Measurements from ENCODE around the gene CPB1.

CPB1 gene

DNA sequence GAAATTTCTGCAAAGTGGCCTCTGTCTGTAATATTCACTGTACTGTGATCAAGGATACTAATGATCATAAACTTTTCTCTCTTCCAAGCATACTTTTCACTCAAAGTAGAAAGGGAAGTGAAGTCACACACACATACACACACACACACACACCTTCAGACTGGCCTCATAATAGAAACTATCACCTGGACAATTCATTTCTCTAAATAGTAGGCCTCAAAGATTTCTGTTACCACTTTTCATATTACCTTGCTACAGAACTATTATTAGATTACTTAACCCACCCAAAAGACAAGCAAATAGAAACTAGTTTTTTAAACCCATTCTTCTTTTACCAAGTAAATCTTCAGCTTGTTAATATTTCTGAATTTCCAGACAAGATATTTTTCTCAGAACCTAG, 12.2 kb downstream of the CPB1 start:
- no peak for DNase-seq

DNA sequence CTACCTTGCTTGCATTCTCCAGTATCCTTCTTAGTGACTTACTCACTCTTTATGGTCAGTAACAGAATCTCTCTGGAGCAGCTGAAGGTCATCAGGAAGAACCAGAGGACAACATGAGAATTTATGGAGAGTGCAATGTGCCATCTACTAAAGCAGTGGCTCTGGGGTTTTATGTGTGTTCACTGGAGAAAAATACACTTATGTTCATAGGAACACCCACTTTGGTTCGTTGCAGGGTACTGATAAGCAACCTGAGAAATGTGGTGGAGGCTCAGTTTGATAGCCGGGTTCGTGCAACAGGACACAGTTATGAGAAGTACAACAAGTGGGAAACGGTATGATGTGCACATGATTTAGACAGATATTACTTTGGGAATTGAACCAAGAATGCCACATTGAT, 12.8 kb downstream of the CPB1 start:
- DNase-seq, result no peak

DNA sequence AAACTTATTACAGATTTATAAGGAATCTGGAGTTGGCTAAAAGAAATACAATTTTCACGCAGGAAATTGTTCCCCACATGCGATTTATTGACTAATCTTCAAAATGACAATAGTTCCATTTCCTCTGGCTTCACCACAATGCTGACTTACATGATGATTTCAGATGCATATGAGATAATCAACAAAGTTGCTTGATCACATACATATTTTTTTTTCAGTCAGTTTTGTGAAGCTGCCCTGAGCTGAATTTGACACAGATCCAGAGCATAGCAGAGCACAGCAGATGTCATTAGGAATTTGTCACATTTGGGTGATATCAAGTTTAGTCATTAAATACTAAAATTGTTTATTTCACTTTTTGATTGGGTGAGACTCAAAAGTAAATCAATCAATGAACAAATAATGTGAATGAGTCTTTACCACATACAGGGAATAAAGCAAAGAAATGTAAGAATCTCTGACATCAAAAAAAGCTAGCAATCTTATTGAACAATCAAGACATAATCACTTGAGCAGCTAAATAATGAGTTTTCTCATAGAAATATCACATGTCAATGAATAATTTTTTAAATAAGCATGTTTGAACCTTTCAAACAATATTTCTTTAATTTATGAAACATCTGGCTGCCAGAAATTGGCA, 18.3 kb downstream of the CPB1 start:
- no peak for DNase-seq

DNA sequence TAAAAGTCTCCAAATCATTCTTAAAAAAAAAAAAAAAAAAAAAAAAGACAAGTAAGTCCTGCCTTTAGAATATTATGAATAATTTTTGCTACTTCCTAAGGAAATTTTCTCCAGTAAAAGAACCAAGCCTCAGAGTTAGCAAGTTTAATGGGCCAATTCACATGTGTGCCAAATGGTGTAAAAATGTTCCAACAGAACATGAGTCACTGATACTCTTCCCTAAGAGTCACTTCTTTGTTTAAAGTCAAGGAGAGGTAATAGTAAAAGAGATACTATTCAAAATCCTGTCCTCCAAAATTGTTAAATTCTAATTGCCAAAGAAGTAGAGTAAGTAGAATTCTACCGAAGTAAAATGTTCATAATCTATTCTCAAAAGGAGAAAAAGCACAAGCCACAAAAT, 19.7 kb downstream of the CPB1 start:
- DNase-seq, result no peak

DNA sequence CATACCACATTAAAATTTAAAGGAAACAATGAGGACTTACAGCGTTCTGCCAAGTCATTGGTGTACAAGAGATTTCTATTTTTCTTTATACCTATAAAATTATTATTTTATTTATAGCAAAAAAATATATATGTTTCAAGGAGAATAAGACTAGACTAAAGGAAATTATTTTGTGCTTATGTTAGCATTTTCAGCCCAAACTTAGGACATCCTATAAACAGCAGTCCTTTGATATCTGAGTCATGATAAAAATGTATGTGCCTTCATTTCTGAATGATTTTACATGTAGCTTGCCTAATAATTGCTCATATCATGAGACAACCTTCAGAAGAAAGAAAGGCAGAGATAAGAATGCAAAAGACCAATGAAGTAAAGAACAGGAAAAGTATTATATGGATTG, 20.8 kb downstream of the CPB1 start:
- no peak for DNase-seq

DNA sequence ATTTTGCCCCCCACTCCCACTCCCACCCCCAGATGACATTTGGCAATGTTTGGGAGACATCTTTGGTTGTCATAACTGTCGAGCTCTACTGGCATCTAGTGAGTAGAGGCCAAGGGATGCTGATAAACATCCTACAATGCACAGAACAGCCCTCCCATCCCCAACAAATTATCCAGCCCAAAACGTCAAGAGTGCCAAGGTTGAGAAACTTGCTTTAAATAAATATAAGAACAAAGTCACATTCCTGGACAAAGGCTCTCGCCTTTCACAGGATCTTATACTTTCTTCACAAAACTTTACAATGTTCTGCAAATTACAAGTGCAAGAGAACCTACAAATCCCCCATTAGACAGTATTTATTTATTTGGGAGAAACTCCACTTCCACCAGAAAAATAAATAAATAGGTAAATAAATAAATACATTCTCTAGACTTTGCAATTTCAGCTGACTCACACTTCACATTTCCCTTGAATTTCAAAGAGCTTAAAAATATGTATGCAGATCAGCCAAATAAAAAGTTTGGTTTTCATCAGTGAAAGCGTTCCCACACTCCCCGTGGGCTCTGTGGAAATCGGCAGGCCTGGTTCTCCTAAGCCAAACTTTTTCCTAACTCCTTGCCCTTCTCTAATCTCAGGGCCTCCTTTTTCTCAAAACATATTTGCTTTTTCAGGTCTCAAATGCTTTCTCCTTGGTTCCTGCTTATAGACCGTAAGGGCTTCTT, 24.8 kb downstream of the CPB1 start:
- no peak for DNase-seq

DNA sequence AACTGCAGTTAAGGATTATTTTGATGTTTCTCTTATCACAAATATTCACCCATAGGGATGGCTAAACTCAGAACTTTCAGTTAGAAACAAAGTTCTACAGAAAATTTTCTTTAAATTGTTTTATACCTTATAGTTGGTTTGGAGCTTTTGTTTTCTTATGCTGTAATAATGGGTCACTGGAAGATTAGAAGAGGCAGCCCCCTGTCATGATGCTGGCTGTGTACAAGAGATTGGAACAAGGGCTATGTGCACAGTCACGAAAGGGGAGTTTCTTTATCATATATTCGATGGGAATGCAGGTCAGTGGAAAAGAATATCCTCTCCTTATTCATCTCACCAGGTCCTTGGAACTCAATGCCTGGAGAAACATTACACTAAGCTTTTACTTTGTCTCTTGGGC, 25.5 kb downstream of the CPB1 start:
- no peak for DNase-seq

DNA sequence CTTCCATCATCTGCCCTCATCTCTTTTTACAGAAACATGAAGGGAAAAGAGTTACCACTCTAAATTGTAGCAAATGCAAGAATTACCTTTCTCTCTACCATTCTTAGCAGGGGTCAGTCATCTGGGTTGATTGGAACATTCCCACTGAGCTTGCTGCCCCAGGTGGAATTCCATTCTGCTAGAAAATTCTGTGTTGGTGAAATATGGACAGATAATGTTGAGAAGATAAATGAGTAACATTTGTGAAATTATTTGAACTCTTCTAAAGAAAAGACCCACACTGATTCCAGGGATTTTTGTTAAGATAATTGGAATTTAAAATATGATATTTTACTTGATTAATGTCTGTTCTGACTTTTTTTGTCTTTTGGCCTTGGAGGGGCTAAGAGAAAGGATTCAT, 26.4 kb downstream of the CPB1 start:
- DNase-seq, result no peak

DNA sequence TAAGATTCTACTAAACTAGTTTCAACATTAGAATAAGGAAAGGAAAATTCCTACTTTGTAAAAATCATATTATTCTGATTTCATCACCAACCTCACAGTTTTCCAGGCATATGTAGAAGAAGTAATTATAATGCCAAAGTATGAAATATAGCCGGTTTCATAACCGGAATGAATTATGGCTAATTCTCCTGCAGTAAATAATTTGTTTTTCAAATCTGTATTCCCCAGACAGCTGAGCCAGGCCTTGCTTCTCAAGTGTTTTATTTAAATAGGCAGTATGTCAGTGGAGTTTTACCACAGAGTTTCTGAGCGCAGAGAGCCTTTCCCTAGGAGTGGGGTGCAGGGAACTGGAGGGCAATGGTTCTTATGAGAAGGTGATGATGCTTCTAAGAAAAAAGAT, 28.8 kb downstream of the CPB1 start:
- DNase-seq, result no peak

DNA sequence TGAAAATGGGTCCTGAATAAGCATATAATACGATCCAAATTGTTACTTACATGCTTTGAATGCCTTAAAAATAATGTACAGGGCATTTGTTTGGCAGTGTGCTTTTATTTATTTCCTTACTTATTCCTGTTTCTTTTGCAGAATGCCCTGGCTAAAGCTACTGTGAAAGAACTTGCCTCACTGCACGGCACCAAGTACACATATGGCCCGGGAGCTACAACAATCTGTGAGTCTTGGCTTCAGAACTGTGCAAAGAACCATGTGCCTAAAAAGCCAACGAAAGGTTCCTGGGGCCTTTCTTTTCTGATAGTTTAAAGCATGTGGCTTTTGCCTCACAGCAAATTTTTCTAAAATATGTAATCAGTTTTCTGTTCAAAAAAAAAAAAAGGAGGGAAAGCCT, 29.7 kb downstream of the CPB1 start:
- no peak for DNase-seq

DNA sequence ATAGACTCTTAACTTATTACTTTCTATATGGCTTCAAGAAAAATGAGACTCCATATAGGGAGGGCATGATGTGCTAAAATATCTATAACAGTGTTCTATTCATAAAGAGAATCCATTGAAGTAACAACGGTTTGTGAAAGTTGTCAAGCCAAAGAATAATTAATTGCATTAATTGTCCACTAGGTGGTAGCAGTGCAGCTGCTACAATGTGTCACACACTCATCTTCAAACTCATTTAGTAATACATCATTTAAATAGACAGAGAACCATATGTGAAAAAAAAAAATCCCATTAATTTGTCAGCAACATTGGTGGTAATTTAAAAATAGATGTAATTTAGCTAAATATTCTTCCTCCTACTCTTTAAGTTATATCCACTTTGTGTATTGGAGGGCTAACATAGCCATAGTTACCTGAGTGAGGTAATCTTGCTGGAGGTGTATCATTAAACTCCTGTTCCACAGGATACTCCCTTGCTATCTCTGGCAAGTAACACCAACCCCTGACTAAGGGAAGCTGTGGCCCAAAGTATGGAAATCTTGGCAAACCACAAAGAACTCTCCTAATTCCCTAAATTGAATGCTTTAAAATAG, 33.8 kb downstream of the CPB1 start:
- DNase-seq, result no peak

DNA sequence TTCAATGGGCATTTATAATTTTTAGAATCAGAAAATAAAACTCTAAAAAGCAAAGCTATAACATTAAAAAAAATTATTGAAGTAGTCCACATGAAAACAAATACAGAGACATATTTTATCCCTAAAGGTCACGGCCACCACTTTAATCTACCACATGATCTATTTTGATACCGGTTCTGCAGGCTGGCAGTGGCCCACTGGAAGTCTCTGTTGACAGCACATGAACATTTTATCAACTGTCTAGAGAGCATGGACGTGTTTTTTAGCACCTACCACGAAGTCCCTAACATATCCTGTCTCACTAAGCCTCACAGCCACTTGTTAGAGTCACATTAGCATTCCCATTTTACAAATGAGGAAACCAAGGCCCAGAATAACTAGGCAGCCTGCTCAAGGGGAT, 35.7 kb downstream of the CPB1 start:
- DNase-seq, result no peak

DNA sequence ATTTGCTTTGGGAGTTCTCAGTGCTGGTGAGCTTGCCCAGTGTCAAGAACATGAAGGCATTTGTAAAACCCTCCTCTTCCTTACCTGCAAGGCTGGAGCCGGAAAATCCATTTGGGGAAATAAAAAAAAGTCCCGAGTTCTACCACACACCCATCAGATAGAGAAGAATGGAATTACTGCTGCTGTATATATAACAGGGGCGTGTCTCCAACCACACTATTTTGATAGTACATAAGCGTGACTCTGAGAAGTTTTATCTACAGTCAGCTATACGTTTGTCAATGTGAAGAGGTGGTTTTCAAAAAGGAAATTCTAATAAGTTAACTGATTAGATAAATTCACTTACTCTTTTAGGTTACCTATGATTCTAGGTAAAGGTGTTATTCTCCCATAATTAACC, 36.2 kb downstream of the CPB1 start:
- no peak for DNase-seq

DNA sequence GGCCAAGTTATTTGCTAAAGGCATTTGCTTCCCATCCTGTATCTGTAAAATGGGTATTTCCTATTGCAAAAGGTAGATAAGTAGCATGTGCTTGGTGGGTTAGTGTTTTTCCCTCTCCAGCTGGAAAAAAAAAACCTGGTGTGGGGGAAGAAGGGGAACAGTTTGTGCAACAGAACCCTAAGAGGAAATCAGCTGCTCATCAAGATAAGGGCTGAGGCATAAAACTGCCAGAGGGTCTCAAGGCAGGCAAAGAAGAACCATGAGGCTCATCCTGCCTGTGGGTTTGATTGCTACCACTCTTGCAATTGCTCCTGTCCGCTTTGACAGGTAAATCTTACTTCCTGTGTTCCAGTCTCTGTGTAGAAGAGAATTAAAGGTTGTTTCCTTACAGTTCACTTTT, 37.4 kb downstream of the CPB1 start, which contains the start of gene CPA3:
CPA3 (plus strand) TSS at position 248 of the 400 bp plus-strand sequence; CDS start at position 260, 12 bp downstream.
- DNase-seq, result no peak

DNA sequence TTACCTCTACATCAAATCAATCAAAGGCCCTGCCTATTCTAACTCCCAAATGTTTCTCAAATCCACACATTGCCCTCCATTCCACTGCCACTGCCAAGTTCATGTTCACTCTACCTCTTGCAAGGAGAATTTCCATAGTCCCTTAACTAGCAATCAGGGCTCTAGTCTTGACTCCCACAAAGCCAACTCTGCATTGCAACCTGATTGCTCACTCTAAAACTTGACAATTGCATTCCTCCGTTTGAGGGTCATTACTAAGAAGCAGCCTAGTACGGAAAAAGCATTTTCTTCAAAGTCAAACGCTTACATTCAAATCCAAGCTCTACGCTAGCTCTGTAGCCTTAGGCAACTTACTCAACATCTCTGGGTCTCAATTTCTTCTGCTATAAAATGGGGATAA, 38.6 kb downstream of the CPB1 start:
- DNase-seq, result no peak

DNA sequence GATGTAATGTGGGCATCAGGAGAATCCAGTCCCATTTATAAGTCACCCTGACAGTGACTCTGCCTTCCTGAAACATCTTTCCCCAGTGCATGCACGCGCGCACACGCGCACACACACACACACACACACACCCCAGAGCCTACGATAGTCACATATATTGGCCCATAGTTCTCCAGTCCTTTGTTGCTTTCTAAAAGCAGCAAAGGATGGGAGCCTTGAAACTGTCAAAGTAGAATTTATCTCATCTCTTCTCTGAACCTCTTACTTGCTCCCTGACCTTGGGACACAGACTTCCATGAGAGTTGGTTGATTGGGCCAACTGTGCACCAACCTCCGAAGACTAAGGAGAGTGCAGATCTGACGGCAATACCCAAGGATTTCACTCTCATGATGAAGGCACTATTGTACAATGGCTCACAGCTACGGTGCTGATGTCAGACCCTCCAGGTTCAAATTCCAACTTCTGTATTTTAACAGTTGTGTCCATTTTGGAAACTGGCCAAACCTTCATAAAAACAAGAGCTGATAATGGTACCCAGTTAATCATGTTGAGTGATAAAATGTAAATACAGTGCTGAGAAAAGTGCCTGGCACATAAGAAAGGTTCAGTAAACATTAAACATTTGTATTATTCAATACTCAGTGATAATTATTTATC, 45.8 kb downstream of the CPB1 start:
- DNase-seq, result no peak

DNA sequence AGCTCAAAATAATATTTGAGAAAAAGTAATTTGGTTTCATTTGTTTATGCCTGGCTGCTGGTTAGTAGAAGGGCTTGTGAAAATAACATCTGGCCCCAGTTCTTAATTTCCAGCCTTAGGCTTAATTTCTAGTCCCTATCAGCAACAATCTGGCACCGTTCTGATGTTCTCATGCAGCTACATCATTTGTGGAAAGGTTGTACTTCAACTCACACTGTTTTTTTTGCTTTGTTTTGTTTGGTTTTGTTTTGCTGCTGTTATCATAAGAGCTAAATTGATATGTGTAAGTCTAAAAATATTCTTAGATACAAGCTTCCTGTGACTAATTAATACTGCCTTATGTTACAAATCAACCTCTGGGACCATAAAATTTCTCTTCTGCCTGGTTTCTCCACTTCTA, 46.4 kb downstream of the CPB1 start:
- DNase-seq, result no peak

DNA sequence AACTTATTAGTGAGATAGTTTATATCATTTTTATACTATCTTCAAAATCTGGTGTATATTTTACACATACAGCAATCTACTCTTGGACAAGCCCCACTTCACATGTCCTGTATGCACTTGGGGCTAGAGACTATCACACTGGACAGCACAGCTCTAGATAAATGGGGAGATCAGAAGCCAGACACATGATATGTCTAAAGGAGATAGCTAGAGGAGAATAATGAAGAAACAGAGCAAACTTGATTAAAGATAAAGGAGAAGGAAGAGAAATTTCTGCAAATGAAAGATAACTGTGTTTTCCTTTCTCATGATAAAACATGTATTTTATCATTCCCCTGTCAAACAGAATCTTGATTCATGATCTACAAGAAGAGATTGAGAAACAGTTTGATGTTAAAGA, 50.5 kb downstream of the CPB1 start:
- no peak for DNase-seq

DNA sequence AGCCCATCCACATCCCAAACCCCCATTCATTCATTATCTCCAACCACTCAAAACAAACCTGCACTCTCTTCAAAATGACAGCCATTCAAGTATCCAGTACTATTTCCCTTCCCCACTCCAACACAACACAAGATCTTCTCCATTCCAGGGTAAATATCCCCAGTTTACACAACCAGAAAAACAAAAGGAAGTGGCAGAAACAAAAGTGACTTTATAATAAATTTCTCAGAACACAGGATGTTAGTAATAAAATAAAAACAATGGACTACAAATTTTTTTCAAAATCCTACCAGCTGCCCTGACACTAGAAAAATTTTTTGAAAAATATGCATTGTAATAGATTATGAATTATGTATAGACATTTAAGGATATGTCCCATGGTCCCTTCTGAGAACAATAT, 51.6 kb downstream of the CPB1 start:
- DNase-seq, result no peak

DNA sequence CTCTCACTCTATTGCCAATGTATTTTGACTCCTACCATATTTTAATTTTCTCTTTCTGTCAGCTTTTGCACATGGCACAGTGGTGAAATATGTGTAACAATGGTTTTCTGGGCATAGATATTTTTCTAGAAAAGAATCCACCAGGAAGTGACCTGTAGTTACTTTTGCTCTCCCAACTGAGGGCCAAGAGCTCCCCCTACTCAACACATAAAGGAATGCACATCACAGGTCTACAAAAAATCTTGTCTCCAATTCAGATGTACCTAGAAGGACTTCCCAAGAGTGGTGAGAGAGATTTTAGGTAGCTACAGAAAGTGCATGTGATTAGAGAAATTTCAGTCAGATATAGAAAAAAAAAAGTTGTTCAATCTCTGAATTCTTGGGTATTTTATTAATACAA, 53.1 kb downstream of the CPB1 start:
- no peak for DNase-seq

DNA sequence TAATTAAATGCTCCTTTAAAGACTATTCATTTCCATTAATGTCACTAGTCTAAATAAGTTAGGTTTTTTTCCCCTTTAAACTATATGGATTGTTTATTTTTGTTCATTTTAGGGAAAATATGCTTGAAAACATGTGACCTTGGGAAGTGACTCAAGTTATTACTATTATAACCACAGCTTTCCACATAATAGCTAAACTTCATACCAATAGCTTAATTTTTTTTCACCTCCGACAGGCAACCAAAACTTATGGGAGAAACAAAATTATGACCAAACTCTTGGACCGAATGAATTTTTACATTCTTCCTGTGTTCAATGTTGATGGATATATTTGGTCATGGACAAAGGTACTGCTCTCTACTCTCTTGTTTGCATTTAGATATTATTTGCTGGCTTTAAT, 53.7 kb downstream of the CPB1 start:
- DNase-seq, result no peak

DNA sequence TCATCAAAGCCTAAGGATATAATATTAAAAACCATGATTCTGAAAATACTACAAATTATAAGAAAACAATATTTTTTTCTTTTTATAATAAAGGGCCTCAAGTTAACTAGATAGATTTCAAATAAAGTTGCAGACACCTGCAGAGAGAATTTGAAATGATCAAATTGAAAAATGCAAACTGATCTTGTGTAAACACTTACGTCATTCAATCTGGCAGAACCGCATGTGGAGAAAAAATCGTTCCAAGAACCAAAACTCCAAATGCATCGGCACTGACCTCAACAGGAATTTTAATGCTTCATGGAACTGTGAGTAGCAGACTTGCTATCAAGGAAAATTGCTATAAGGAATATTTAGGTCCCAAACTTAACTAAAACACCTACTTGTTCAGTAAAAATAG, 54.7 kb downstream of the CPB1 start:
- peak; percentile 21 for DNase-seq

DNA sequence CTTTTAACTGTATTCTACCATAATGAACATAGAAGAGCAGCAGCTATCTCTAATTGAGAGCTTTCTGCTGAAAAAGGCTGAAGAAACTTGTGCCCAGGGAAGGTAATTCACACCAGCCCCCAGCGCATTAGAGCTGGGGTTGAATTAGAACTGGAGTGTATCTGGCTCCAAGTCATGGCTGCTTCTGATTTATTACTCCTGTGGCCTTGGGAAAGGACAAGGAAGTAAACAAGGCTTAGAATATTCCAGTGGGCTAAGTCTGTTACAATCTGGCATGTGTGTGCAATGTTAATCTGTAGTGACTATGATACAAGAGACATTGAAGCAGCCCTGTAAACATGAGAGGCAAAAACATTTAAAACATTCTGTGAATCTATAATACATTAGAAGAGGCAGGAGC, 55.6 kb downstream of the CPB1 start:
- no peak for DNase-seq

DNA sequence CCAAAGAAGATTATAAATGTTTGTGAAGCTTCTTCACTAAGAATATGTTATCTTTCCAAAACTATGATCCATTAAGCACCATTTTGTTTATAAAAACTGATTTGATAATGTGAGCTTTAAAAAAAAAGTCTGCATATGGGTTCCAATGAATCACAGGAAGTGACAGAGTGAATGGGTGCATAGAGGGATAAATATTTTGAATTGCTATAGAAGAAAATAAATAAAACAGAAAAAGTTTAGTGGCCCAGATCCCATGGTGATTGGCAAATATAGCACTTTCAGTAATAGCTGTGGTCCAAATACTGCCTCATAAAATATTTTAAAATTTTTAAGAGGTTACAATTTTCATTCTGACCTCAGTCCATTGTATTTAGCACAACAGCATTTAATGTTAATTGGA, 56.6 kb downstream of the CPB1 start:
- DNase-seq, result no peak
